Measurements from ENCODE around the gene OVCA2. TPM values are rescaled to one million over a fixed set of nuclear protein-coding genes. Genes with fewer than 3 reads are reported as not detected.

Gene OVCA2
- polyA plus RNA-seq, 3 donors: 16.0 to 19.1 (median 17.6) TPM

GRCh38 chr17:2028737-2029136 lies 13.1 kb upstream of the OVCA2 start:
- DNase-seq: no peak

GRCh38 chr17:2029911-2030778 lies 11.7 kb upstream of the OVCA2 start, which contains the start of gene DPH1:
TSS of gene DPH1 (plus strand) at chr17:2030153. CDS start at chr17:2030170, 17 bp downstream.
- peak; percentile 82 for DNase-seq

- no peak for DNase-seq
These were observed 11.1 kb upstream of the OVCA2 start for GRCh38 chr17:2030779-2031163.

- DNase-seq: no peak
These were observed 8.7 kb upstream of the OVCA2 start for GRCh38 chr17:2033153-2033552.

- no peak for DNase-seq
These were observed 7.7 kb upstream of the OVCA2 start for GRCh38 chr17:2034157-2034556.

GRCh38 chr17:2034806-2035540 lies 6.8 kb upstream of the OVCA2 start:
- DNase-seq: no peak

- no peak for DNase-seq
These were observed 6.0 kb upstream of the OVCA2 start for GRCh38 chr17:2035541-2036488.

GRCh38 chr17:2037155-2037554 lies 4.7 kb upstream of the OVCA2 start:
- DNase-seq: no peak

- no peak for DNase-seq
These were observed 1.5 kb upstream of the OVCA2 start for GRCh38 chr17:2040219-2040827.

GRCh38 chr17:2040942-2041560 lies 771 bp upstream of the OVCA2 start:
- no peak for DNase-seq

- no peak for DNase-seq
These were observed 597 bp downstream of the OVCA2 start for GRCh38 chr17:2042390-2042847.

- DNase-seq: no peak
These were observed 1.1 kb downstream of the OVCA2 start for GRCh38 chr17:2042933-2043332.

GRCh38 chr17:2043785-2044184 lies 2.0 kb downstream of the OVCA2 start:
- DNase-seq: no peak

GRCh38 chr17:2044263-2044894 lies 2.6 kb downstream of the OVCA2 start:
- DNase-seq: no peak

GRCh38 chr17:2047590-2047989 lies 5.8 kb downstream of the OVCA2 start:
- DNase-seq: no peak

GRCh38 chr17:2048805-2049204 lies 7.0 kb downstream of the OVCA2 start:
- DNase-seq: no peak

- peak; percentile 81 for DNase-seq
These were observed 7.8 kb downstream of the OVCA2 start for GRCh38 chr17:2049333-2050299.

- no peak for DNase-seq
These were observed 8.7 kb downstream of the OVCA2 start for GRCh38 chr17:2050300-2051060.

All from renal pelvis (tissue), 4 donors.